ENCODE measurements around the gene TMEM147.
"Not testable (repeated sequence)": the region's sequence is repeated elsewhere in the genome, so short reads cannot be mapped to it uniquely, and the experiment has no call there.

The TMEM147 gene

DNA sequence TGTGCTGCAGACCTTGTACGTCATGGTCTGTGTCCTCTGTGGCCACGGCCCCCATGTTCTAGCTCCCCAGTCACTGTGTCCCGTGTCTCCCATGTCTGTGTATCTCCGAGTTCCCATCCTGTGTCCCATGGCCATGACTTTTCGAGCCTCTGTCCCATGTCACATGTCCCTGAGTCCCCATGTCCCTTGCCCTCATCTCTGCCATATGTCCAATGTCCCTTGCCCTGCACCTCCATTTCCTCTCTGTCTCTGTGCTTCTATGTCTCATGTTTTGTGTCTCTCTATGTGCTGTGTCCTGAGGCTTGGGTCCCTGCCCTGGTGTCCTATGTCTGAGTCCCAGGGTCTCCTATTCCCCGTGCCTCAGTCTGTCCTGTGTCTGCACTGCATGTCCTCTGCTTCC is 16.0 kb downstream of the TMEM147 start:
- in situ Hi-C loops (cut with MboI; ENCODE audit: low sequenced_read_pairs), result no loop called here

DNA sequence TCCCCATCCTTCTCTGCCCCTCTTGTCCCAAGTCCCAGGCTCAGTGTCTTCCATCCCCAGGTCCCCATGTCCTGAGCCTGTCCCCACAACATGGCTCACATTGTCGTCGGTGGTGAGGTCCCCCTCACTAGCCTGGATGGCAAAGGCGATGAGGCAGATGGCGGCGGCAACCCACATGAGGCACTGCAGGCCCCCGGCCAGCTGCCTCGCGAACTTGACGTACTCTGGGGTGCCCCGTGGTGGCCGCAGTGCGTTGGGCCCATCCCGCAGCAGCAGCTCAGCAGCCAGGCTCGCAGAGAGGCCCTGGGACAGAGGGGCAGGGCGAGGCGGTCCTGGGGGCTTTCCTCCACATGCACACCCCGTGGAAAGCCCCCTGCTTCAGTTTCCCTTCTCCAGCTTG is 16.9 kb downstream of the TMEM147 start:
- in situ Hi-C loops (cut with MboI; ENCODE audit: low sequenced_read_pairs), result no loop called here

DNA sequence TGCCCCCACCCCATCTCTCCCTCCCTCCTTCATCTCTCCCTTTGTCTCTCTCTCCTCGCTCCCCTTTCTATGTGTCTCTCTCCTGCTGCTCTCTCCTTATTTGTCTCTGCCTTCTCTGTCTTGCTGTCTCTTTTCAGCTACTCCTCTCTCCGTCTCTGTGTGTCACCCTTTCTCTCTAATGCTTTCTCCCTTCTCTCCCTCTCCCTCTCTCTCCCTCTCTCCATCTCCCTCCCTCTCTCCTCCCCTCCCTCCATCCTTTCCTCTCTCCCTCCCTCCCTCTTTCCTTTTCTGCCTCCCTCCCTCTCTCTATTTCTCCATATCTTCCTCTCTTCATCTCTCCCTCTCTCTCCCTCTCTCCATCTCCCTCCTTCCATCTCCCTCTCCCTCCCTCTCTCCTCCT is 17.4 kb downstream of the TMEM147 start:
- in situ Hi-C loops (cut with MboI; ENCODE audit: low sequenced_read_pairs), result no loop called here

DNA sequence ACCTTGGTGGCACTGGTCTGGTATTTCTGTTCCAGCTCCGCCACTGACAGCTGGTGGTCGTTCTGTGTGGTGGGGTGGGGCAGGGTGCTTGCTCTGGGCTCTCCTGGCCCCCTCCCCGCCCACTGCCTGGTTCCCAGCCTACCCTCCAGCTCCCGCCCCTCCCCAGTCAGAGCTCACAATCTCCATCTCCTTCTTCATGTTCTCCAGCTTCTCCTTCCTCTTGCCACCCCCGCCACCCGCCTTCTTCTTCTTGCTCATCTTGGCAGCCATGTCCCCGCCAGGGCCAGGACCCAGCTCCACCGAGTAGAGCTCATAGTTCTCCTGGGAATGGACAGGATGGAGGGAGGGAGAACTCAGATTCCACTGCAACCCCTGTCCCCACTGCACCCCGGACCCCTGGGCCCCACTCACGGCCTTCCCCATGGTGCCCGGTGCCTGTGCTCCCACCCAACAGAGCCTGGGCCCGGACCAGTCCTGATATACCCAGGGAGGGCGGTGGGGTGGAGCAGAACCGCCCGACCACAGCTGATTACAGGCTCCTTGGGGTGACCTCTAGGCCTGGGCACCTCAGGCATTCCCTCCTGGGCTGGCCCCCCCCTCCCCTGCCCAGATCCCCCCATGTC is 17.9 kb downstream of the TMEM147 start, which contains the start of gene ATP4A:
TSS of gene ATP4A (minus strand) at position 452 of the 623 bp plus-strand sequence. CDS start at position 423, 29 bp downstream.
- in situ Hi-C loops (cut with MboI; ENCODE audit: low sequenced_read_pairs), result no loop called here

DNA sequence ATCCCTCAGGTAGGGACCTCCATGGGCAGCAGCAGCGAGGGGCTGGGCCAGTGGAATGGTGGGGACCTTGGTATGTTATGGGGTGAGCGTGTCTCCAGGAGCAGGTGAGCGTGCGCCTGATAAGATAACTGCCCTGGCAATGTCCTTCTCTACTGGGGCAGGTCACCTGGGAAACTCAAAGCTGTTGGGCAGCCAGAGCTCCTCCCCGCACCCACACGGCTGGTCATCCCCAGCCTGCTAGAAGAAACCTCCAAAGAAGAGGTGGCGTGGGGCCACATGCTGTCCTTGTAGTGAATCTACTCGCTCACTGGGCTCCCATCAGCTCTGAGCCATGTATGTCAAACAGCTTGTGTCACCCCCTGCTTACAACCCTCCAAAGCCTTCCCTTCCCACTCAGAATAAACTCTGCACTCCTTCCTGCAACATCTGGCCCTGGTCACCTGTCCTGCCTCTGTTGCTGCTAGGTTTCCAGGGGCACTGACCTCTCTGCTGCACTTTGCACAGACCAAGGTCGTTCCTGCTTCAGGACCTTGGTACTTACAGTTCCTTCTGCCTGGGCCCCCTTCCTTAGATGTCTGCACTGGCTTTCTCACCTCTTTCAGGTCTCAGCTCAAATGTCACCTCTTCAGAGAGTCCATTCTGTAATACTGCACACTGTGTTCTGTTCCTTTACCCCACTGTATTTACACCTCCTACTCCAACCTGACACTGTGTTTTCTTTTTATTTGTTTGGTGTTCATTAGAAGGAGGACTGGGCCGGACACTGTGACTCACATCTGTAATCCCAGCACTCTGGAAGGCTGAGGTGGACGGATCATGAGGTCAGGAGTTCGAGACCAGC is 19.8 kb downstream of the TMEM147 start:
- in situ Hi-C loops (cut with MboI; ENCODE audit: low sequenced_read_pairs), result no loop called here

DNA sequence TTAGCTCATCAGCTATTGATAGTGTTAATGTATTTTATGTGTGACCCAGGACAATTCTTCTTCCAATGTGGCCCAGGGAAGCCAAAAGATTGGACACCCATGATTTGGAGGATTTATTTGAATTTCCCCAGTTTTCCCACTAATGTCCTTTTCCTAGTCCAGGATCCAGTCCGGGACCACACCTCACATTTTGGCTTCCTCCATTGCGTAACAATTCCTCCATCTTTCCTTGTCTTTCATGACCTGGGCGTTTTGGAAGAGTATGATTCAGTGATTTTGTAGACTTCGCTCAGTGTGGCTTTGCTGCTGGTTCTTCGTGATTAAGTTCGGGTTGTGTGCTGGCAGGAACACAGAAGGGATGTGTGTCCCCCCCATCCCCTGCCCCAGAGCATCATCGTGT is 21.3 kb downstream of the TMEM147 start:
- in situ Hi-C loops (cut with MboI; ENCODE audit: low sequenced_read_pairs), result no loop called here

DNA sequence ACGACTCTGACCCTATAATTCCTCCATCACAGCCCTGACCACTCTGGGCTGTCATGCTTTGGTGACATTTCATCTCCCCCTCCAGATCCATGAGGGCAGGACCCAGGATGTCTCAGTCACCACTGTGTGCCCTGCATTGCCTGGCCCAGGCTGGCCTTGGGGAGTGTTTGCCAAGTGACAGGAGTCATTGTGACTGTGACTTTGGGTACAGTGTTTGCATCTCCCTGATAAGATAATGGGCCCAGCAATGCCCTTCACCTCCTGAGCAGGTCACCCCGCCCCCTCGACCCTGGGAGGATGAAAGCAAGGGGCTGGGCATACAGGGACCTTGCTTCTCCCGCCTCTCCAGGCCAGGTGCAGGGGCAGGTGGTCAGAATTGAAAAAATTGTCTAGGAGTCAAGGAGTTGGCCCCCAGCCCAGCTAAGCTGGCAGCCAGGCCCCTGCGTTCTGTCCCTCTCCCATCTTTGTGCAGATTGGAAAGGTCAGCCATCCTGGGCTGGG is 23.9 kb downstream of the TMEM147 start:
- in situ Hi-C loops (cut with MboI; ENCODE audit: low sequenced_read_pairs), result no loop called here

DNA sequence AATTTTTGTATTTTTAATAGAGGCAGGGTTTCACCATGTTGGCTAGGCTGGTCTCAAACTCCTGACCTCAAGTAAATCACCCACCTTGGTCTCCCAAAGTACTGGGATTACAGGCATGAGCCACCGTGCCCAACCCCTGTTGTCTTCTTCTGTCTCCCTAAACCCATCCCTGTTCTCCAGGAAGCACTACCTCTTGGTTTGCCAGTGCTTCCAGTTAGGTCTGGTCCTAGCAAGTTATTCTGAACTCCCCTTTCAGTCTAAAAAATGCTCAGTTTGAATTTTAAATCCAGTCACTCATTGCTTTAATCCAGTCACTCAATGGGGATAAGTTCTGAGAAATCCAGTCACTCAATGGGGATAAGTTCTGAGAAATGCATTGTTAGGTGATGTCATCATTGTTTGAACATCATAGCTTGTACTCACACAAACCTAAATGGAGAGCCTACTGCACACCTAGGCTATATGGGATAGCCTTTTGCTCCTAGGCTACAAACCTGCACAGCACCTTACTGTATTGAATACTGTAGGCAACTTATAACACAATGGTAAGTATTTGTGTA is 26.1 kb downstream of the TMEM147 start:
- in situ Hi-C loops (cut with MboI; ENCODE audit: low sequenced_read_pairs), result no loop called here

DNA sequence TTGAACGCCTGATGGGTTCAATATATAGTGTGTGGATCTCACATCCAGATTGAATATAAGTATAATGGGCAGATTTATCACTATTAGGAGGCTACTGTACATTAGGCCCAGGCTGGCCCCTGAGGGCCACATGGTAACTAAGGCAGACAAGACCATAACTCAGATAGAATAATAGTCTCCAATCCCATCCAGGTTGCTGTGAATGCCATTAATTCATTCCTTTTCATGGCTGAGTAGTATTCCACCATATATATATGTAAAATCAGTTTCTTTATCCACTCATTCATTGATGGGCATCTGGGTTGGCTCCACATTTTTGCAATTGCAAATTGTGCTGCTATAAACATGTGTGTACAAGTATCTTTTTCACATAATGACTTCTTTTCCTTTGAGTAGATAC is 32.5 kb downstream of the TMEM147 start:
- in situ Hi-C loops (cut with MboI; ENCODE audit: low sequenced_read_pairs), result no loop called here

DNA sequence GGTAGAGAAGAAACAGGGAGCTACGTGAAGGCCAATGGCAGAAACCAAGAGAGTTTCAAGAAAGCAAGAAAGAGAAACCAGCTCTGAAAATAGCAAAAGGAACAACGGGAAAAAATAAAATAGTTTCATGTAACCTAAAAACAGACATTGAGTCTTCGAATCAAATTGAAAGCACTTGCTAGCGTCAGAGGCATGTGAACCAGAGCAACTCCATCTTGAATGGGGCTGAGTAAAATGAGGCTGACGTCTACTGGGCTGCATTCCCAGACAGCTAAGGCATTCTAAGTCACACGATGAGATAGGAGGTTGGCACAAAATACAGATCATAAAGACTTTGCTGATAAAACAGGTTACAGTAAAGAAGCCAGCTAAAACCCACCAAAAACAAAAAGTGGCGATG is 33.3 kb downstream of the TMEM147 start:
- in situ Hi-C loops (cut with MboI; ENCODE audit: low sequenced_read_pairs), result no loop called here

DNA sequence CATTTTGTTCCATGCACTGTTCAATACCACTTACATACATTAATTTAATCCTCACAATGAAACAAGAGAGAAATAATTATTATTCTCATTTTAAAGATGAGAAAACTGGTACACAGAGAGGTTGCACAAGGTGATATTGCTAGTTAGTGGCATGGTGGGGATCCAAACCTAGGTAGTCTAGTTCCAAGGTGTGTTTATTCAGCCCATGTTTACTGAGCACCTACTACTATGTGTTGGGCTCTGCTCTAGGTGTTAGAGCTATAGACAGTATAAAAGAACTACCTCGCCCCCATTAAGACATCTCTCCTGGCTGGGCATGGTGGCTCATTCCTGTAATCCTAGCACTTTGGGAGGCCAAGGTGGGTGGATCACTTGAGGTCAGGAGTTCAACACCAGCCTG is 37.3 kb downstream of the TMEM147 start:
- in situ Hi-C loops (cut with MboI; ENCODE audit: low sequenced_read_pairs), result no loop called here

DNA sequence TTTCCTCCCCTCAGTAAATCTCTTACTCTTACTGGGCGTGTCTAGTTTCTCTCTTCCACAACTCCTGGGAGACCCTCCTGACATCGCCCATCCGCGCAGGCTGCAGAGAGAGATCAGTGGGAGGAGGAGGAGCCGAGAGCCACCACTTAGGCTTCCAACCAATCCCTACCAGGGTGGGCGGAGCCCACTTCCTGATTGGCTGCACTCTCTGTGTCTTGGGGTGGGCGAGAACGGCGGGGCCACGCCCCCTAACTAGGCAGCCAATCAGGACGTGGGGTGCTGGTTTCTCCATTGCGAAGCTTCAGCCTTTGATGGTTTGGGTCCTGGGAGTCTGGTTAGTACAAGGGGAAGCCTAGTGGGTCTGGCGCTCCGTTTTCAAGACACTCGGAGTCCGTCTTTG is 40.4 kb downstream of the TMEM147 start, which contains the start of gene PMIS2:
TSS of gene PMIS2 (plus strand) at position 326 of the 400 bp plus-strand sequence. CDS start 87 bp downstream, outside the sequence.
- in situ Hi-C loops (cut with MboI; ENCODE audit: low sequenced_read_pairs), result no loop called here

DNA sequence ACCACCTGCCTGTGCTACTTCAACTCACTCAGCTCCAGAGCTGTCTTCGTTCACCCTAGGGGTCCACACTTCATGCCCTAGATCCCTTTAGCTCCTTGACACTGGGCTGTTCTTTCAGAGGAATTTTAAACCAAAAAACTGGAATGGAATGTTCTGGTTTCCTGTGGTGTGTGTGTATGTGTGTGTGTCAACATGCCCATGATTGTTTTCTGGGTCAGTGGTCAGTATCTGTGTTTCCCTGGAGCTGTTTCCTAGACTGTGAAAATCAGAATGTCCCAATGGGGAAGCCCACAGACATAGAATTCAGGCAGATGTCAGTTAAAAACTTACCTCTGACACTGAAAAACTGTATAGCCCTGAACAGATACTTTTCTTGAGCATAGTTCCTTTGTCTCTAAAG is 41.9 kb downstream of the TMEM147 start:
- in situ Hi-C loops (cut with MboI; ENCODE audit: low sequenced_read_pairs), result no loop called here

DNA sequence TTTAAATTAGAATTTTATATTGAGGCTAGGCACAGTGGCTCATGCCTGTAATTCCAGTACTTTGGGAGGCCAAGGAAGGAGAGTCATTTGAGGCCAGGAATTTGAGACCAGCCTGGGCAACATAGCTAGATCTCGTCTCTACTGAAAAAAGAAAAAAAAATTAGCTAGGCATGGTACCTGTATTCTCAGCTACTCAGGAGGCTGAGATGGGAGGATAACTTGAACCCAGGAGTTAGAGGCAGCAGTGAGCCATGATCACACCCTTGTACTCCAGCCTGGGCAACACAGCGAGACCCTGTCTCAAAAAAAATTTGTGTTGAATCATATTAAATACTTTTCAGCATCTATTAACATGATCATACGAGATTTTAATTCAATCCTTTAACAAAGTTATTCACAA is 45.4 kb downstream of the TMEM147 start:
- in situ Hi-C loops (cut with MboI; ENCODE audit: low sequenced_read_pairs), result no loop called here

DNA sequence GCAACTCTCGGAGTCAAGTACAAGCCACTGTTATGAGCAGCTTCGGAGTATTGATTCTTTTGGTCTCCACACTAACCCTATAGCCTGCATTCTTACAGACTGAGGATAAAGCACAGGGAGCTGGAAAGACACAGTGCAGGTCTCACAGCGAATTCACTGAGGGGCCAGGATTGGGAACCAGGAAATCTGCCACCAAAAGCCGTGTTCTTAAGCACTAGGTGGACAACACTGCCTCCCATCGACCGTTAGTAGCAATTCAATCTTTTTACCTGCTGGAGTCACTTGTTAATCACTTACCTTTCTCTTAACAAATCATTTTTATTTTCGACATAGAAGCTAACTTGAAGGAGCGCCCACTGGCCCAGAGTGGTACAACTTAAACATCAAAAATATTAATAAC is 46.8 kb downstream of the TMEM147 start:
- in situ Hi-C loops (cut with MboI; ENCODE audit: low sequenced_read_pairs), result no loop called here

DNA sequence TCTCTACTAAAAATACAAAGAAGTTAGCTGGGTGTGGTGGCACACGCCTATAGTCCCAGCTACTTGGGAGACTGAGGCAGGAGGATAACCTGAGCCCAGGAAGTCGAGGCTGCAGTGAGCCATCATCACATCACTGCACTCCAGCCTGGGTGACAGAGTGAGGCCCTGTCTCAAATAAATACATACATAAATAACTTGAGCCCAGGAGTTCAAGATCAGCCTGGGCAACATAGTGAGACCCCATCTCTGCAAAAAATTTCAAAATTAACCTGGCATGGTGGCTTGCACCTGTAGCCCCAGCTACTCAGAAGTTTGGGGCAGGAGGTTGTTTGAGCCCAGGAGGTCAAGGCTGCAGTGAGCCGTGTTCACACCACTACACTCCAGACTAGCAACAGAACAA is 49.6 kb downstream of the TMEM147 start:
- in situ Hi-C loops (cut with MboI; ENCODE audit: low sequenced_read_pairs), result not testable (repeated sequence)

DNA sequence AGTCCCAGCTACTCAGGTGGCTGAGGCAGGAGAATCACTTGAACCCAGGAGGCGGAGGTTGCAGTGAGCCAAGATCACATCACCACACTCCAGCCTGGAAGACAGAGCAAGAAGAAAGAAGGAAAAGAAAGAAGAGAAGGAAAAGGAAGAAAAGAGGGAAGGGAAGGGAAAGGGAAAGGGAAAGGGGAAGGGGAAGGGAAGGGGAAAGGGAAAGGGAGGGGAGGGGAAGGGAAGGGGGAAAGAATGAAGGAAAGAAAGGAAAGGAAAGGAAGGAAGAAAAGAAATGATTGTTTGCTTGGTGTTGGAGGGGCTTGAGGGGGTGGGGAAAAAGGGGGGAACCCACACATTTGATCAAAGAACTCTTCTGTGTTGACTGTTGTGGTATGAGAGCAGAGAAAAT is 50.5 kb downstream of the TMEM147 start:
- in situ Hi-C loops (cut with MboI; ENCODE audit: low sequenced_read_pairs), result no loop called here

DNA sequence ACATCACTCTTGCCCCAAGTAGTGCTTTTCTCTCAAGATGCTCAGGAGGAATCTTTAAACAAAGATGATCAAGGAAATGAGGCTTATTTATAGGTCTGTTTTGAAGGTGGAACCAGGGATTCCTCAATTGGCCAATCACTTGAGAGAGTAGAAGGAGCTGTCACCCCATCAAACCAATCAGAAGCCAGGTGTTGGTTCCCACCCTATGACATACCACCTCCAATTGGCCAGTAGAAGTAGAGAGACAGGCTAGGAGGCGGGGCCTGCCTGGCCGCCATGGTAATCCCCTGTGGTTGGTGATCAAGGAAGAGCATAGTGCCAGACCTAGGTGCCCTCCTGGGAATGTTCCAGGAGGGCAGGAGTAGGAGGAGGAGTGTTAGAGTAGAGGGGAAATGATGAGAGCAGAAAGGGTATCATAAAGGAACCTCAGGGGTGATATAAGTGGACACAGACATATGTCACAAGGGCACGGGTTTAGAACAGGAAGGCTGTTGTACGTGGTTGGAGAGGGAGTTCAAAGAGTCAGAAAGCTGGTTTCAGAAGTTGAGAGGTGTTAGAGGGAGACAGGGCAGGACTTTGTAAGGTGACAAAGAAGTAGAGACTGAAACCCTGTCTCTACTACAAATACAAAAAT is 51.1 kb downstream of the TMEM147 start:
- in situ Hi-C loops (cut with MboI; ENCODE audit: low sequenced_read_pairs), result no loop called here

Measured in HL-60/S4 treated with retinoic acid at 250 ng/mL for 4 days and 3 days (cell line).